ENCODE measurements around the gene STYXL2. TPM values are rescaled to one million over a fixed set of nuclear protein-coding genes. Genes with fewer than 3 reads are reported as not detected.

STYXL2 gene
- total RNA-seq, 1 donor from 2014 or later = 0.09 TPM

DNA sequence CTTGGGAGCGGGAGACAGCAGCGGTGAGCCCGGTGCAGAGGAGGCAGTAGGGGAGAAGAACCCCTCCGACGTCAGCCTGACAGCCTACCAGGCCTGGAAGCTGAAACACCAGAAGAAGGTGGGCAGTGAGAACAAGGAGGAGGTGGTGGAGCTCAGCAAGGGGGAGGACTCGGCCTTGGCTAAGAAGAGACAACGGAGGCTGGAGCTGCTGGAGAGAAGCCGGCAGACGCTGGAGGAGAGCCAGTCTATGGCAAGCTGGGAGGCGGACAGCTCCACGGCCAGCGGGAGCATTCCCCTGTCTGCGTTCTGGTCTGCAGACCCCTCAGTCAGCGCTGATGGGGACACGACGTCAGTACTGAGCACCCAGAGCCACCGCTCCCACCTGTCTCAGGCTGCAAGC lies 32.9 kb downstream of the STYXL2 start:
- H3K27ac ChIP-seq = no peak overlapping the region
- DNase-seq (no peak), ATAC-seq (no peak)
- H3K4me1 ChIP-seq = peaks cover 2% of the 10 kb centered on the region
- intact Hi-C loops (cut with DNase I) = no loop called here
- H3K4me3 ChIP-seq = no peak overlapping the region
- TF ChIP-seq, protein P1, sequence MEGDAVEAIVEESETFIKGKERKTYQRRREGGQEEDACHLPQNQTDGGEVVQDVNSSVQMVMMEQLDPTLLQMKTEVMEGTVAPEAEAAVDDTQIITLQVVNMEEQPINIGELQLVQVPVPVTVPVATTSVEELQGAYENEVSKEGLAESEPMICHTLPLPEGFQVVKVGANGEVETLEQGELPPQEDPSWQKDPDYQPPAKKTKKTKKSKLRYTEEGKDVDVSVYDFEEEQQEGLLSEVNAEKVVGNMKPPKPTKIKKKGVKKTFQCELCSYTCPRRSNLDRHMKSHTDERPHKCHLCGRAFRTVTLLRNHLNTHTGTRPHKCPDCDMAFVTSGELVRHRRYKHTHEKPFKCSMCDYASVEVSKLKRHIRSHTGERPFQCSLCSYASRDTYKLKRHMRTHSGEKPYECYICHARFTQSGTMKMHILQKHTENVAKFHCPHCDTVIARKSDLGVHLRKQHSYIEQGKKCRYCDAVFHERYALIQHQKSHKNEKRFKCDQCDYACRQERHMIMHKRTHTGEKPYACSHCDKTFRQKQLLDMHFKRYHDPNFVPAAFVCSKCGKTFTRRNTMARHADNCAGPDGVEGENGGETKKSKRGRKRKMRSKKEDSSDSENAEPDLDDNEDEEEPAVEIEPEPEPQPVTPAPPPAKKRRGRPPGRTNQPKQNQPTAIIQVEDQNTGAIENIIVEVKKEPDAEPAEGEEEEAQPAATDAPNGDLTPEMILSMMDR (IDR thresholded peaks at IDR 0.05) = no peak
- H3K36me3 ChIP-seq = no peaks in the 10 kb centered on the region
- no peaks in the 10 kb centered on the region for H3K9me3 ChIP-seq
- peaks cover 7% of the 10 kb centered on the region for H3K27me3 ChIP-seq (ENCODE audit: low read depth)

DNA sequence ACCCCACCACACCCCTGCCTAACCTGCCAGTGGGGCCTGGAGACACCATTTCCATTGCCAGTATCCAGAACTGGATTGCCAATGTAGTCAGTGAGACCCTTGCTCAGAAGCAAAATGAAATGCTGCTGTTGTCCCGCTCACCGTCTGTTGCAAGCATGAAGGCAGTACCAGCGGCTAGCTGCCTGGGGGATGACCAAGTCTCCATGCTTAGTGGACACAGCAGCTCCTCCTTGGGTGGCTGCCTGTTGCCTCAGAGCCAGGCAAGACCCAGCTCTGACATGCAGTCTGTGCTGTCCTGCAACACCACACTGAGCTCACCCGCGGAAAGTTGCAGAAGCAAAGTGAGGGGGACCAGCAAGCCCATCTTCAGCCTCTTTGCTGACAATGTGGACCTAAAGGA lies 33.4 kb downstream of the STYXL2 start:
- ATAC-seq = no peak
- Histone ChIP-seq H3K27ac (no peak overlapping the region), H3K4me1 (no peaks in the 10 kb centered on the region), H3K27me3 (ENCODE audit: low read depth) (peaks cover 7% of the 10 kb centered on the region), H3K9me3 (no peaks in the 10 kb centered on the region), H3K36me3 (no peaks in the 10 kb centered on the region), H3K4me3 (no peak overlapping the region)
- TF ChIP-seq, protein P1 (IDR thresholded peaks at IDR 0.05) = no peak
- no peak for DNase-seq
- intact Hi-C loops (cut with DNase I) = no loop called here

DNA sequence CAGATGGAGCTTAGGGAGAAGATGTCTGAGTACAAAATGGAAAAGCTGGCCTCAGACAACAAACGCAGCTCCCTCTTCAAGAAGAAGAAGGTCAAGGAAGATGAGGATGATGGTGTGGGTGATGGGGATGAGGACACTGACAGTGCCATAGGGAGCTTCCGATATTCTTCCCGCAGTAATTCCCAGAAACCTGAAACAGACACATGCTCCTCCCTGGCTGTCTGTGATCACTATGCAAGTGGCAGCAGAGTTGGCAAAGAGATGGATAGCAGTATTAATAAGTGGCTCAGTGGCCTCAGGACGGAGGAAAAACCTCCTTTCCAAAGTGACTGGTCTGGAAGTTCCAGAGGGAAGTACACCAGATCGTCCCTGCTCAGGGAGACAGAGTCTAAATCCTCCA lies 33.8 kb downstream of the STYXL2 start:
- Histone ChIP-seq H3K27me3 (ENCODE audit: low read depth) (peaks cover 7% of the 10 kb centered on the region), H3K27ac (no peak overlapping the region), H3K4me3 (no peak overlapping the region), H3K4me1 (no peaks in the 10 kb centered on the region), H3K36me3 (no peaks in the 10 kb centered on the region), H3K9me3 (no peaks in the 10 kb centered on the region)
- TF ChIP-seq, protein P1 (IDR thresholded peaks at IDR 0.05) = no peak
- no peak for ATAC-seq
- no peak for DNase-seq
- intact Hi-C loops (cut with DNase I) = no loop called here

DNA sequence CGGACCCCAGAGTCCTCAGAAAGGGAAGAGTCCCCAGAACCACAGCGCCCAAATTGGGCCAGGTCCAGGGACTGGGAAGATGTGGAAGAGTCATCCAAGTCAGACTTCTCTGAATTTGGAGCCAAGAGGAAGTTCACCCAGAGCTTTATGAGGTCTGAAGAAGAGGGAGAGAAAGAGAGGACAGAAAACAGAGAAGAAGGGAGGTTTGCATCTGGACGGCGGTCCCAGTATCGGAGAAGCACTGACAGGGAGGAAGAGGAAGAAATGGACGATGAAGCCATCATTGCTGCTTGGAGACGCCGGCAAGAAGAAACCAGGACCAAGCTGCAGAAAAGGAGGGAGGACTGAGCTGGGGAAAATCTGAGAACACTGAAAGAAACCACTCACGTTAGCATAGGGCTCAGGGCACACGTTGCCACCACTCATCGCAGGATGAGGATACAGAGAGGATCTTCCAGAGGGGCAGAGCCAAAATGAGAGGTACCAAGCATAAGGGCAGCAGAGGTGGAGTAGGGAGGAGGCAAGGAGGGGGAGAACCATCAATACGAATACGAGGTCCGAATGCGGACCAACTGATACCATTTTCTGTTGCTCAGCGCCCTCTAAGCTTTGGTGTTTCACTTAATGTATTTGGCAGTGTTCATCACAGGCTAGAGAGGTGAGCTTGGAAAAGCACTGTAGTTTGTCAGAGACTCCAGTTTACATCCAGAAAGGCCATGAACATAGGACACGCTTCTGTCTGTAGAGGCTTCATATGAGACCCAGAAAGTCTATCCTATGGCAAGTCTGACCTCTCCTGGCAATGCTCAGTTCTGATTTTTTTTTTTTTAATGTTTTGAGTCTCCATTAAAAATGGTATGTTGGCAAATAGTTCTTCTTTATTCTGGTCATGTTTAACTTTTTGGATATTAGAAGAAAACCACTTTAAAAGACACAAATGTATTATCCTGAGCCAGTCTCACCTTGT lies 34.7 kb downstream of the STYXL2 start:
- intact Hi-C loops (cut with DNase I) = no loop called here
- H3K4me3 ChIP-seq = no peak overlapping the region
- ATAC-seq (no peak), DNase-seq (no peak)
- H3K27ac ChIP-seq = no peak overlapping the region
- H3K9me3 ChIP-seq = no peaks in the 10 kb centered on the region
- TF ChIP-seq, protein P1 (IDR thresholded peaks at IDR 0.05) = no peak
- H3K27me3 ChIP-seq (ENCODE audit: low read depth) = peaks cover 7% of the 10 kb centered on the region
- H3K4me1 ChIP-seq = no peaks in the 10 kb centered on the region
- H3K36me3 ChIP-seq = no peaks in the 10 kb centered on the region

DNA sequence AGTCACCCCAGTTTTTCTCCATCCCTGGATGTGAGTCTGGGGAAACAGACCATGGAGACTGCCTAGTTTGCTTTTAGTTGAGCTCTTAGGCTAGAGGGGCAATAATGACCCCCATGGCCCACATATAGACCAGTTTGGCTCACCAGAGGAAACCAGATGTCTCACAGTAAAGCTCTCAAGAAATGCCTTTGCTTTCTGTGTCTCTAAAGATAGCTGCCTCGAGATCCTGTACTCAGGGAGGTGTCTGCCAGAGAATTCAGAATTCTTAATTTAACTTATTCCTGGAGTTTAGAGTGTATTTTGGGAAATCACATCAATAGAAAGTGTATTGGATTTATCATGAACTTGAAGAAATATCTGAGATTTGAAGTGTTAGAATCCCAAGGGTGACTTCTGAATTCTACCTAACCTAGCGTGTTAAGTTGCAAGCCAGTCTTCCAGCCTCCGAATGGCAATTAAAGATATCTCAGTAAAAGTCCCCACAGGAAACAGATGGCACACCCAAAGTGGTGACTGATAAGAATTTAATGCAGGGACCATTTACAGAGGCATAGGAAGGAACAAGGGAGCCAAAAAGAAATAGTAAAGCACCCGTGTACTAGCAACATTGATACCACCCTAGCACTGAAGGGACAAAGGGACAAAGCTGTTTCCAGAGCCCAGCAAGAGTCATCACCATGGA lies 37.1 kb downstream of the STYXL2 start:
- no peaks in the 10 kb centered on the region for H3K36me3 ChIP-seq
- no peak overlapping the region for H3K27ac ChIP-seq
- ATAC-seq (no peak), DNase-seq (no peak)
- H3K9me3 ChIP-seq = no peaks in the 10 kb centered on the region
- intact Hi-C loops (cut with DNase I) = no loop called here
- TF ChIP-seq, protein P1 (IDR thresholded peaks at IDR 0.05) = no peak
- no peaks in the 10 kb centered on the region for H3K4me1 ChIP-seq
- no peak overlapping the region for H3K4me3 ChIP-seq
- peaks cover 7% of the 10 kb centered on the region for H3K27me3 ChIP-seq (ENCODE audit: low read depth)

Data from lower lobe of right lung (tissue), 2 donors.